Osteoblast (primary cell): Measurements from ENCODE around the gene HS1BP3. TPM values are rescaled to one million over a fixed set of nuclear protein-coding genes. Genes with fewer than 3 reads are reported as not detected.

Experiments used
- DNase-seq: peaks from one replicate; pipeline ENCODE4 v3.0.0; 2011; ENCODE audit warnings: low spot score, mixed read lengths; ENCODE audit not compliant: insufficient read length; ENCODE audit errors: missing footprints
- H2AFZ ChIP-seq: 2 replicates; pipeline ENCODE4 v1.6.0; 2011; ENCODE audit warnings: mild to moderate bottlenecking, low read length
- H3K27ac ChIP-seq: 2 replicates; pipeline ENCODE4 v1.5.1; 2011; ENCODE audit warnings: mild to moderate bottlenecking, low read depth, low read length, moderate library complexity
- H3K27me3 ChIP-seq: 2 replicates; pipeline ENCODE4 v1.6.0; 2012; ENCODE audit warnings: mild to moderate bottlenecking, control low read depth, inconsistent platforms, low read length, moderate library complexity; ENCODE audit not compliant: insufficient read depth
- H3K36me3 ChIP-seq: 2 replicates; pipeline ENCODE4 v1.5.1; 2011; ENCODE audit warnings: mild to moderate bottlenecking, low read length, control low read depth, moderate library complexity; ENCODE audit not compliant: insufficient read depth
- H3K4me1 ChIP-seq: 2 replicates; pipeline ENCODE4 v1.5.1; 2011; ENCODE audit warnings: mild to moderate bottlenecking, low read length, control low read depth, moderate library complexity; ENCODE audit not compliant: insufficient read depth
- H3K4me2 ChIP-seq: 2 replicates; pipeline ENCODE4 v1.6.0; 2011; ENCODE audit warnings: mild to moderate bottlenecking, low read length; ENCODE audit not compliant: insufficient read depth
- H3K4me3 ChIP-seq: fragments of 200-600 bp; sonication (generic); 3 replicates; pipeline ENCODE4 v1.5.1; 2012; ENCODE audit warnings: mild to moderate bottlenecking, low read length, inconsistent platforms; ENCODE audit not compliant: insufficient read depth
- H3K79me2 ChIP-seq: 2 replicates; pipeline ENCODE4 v1.6.0; 2012; ENCODE audit warnings: mild to moderate bottlenecking, low read length, control low read depth, inconsistent platforms; ENCODE audit not compliant: insufficient read depth
- H3K9me3 ChIP-seq: 2 replicates; pipeline ENCODE4 v1.5.1; 2011; ENCODE audit warnings: low read depth, low read length, control low read depth
- H4K20me1 ChIP-seq: 2 replicates; pipeline ENCODE4 v1.6.0; 2012; ENCODE audit warnings: mild to moderate bottlenecking, low read length, control low read depth; ENCODE audit not compliant: insufficient read depth
- total RNA-seq: library from RNA; depleted of rRNA; stranded (reverse); fragments of >200 nt; gene quantifications from 2 replicates; pipeline ENCODE4 v1.2.3, GENCODE V29; 2012
- TF ChIP-seq, protein P1 (sequence below): IDR thresholded peaks from 2 replicates; pipeline ENCODE4 v1.5.1; 2011; ENCODE audit warnings: mild to moderate bottlenecking, low read depth, low read length, moderate library complexity; ENCODE audit errors: extremely low read depth

The HS1BP3 gene
- total RNA-seq, 1 donor, result 47.8 TPM

DNA sequence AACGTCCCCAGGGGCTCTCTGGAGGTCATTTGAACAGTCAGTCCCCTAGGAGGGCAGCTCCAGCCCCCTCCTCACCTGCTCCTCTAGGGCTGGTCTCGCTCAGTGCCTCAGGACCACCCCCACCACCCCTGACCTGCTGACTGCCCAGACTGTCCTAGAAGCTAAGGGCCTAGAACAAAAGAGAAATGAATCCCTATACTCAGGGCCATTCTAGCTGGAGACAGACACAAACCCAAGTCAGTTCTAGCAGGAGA lies 83.0 kb downstream of the HS1BP3 start:
- no peaks in the 10 kb centered on the region for H3K36me3 ChIP-seq
- no peaks in the 10 kb centered on the region for H3K27me3 ChIP-seq
- H3K9me3 ChIP-seq, result no peaks in the 10 kb centered on the region
- H3K79me2 ChIP-seq, result no peaks in the 10 kb centered on the region
- peaks cover 27% of the 10 kb centered on the region for H3K4me1 ChIP-seq
- no peaks in the 10 kb centered on the region for H4K20me1 ChIP-seq
- no peak overlapping the region for H3K27ac ChIP-seq
- TF ChIP-seq, protein P1, sequence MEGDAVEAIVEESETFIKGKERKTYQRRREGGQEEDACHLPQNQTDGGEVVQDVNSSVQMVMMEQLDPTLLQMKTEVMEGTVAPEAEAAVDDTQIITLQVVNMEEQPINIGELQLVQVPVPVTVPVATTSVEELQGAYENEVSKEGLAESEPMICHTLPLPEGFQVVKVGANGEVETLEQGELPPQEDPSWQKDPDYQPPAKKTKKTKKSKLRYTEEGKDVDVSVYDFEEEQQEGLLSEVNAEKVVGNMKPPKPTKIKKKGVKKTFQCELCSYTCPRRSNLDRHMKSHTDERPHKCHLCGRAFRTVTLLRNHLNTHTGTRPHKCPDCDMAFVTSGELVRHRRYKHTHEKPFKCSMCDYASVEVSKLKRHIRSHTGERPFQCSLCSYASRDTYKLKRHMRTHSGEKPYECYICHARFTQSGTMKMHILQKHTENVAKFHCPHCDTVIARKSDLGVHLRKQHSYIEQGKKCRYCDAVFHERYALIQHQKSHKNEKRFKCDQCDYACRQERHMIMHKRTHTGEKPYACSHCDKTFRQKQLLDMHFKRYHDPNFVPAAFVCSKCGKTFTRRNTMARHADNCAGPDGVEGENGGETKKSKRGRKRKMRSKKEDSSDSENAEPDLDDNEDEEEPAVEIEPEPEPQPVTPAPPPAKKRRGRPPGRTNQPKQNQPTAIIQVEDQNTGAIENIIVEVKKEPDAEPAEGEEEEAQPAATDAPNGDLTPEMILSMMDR, result no peak
- H2AFZ ChIP-seq, result no peak overlapping the region
- H3K4me2 ChIP-seq, result no peak overlapping the region
- no peak overlapping the region for H3K4me3 ChIP-seq
- DNase-seq, result peak; percentile 53

Other genes starting within 250 kb of the HS1BP3 start
- gene RHOB, start 204.0 kb downstream of the HS1BP3 start, total RNA-seq, result 145 and 161 TPM in 2 replicates
- gene GDF7, start 16.0 kb upstream of the HS1BP3 start, total RNA-seq, result under 0.01 TPM in 1 of 2 replicates, not detected in the other
- gene LDAH, start 172.0 kb upstream of the HS1BP3 start, total RNA-seq, result 14.4 and 17.4 TPM in 2 replicates